Trophoblast cell (in vitro differentiated cells and primary cell): Measurements from ENCODE around the gene OR7A5.

ENCODE experiments used
- DNase-seq, 2 donors: peaks; one replicate each; pipeline ENCODE4 v3.0.0-alpha.2; 2016
- H2AFZ ChIP-seq: 2 replicates; pipeline ENCODE4 v1.6.1; 2013; ENCODE audit warnings: low read length, moderate library complexity, mild to moderate bottlenecking; ENCODE audit not compliant: insufficient read depth, poor library complexity
- H2AK5ac ChIP-seq: 2 replicates; pipeline ENCODE4 v1.6.1; 2013; ENCODE audit warnings: mild to moderate bottlenecking, low read length
- H2BK120ac ChIP-seq: 2 replicates; pipeline ENCODE4 v1.6.1; 2013; ENCODE audit warnings: low read length, mild to moderate bottlenecking, moderate library complexity; ENCODE audit not compliant: insufficient read depth, poor library complexity
- H2BK12ac ChIP-seq: 2 replicates; pipeline ENCODE4 v1.6.1; 2013; ENCODE audit warnings: mild to moderate bottlenecking, low read length, moderate library complexity
- H2BK5ac ChIP-seq: 2 replicates; pipeline ENCODE4 v1.6.1; 2013; ENCODE audit warnings: low read length, low read depth, moderate library complexity, mild to moderate bottlenecking; ENCODE audit not compliant: poor library complexity
- H3K14ac ChIP-seq: 2 replicates; pipeline ENCODE4 v1.6.1; 2013; ENCODE audit warnings: mild to moderate bottlenecking, low read length
- H3K18ac ChIP-seq: 2 replicates; pipeline ENCODE4 v1.6.1; 2013; ENCODE audit warnings: mild to moderate bottlenecking, low read length
- H3K23ac ChIP-seq: 2 replicates; pipeline ENCODE4 v1.6.1; 2013; ENCODE audit warnings: low read length
- H3K27ac ChIP-seq: 2 replicates; pipeline ENCODE4 v1.5.1; 2013; ENCODE audit warnings: low read depth, mild to moderate bottlenecking, inconsistent platforms, low read length, moderate library complexity
- H3K27me3 ChIP-seq: 2 replicates; pipeline ENCODE4 v1.6.1; 2013; ENCODE audit warnings: inconsistent platforms, mild to moderate bottlenecking, low read length, moderate library complexity; ENCODE audit not compliant: insufficient read depth
- H3K36me3 ChIP-seq, 2 experiments: 1 replicate in 1 of 2; 2 replicates in 1 of 2; pipeline ENCODE4 v1.6.1; 2013; ENCODE audit warnings: low read length in 2 of 2, mild to moderate bottlenecking in 2 of 2, moderate library complexity in 1 of 2; ENCODE audit not compliant: insufficient read depth in 2 of 2, control insufficient read depth in 1 of 2
- H3K4ac ChIP-seq: 2 replicates; pipeline ENCODE4 v1.6.1; 2013; ENCODE audit warnings: low read depth, mild to moderate bottlenecking, low read length, moderate library complexity
- H3K4me1 ChIP-seq, 2 experiments: 1 replicate in 1 of 2; 2 replicates in 1 of 2; pipeline ENCODE4 v1.6.1; 2013; ENCODE audit warnings: low read length in 2 of 2, mild to moderate bottlenecking in 2 of 2, moderate library complexity in 1 of 2; ENCODE audit not compliant: insufficient read depth in 2 of 2, control insufficient read depth in 1 of 2
- H3K4me2 ChIP-seq: 2 replicates; pipeline ENCODE4 v1.6.1; 2013; ENCODE audit warnings: inconsistent platforms, mild to moderate bottlenecking, low read length, moderate library complexity
- H3K4me3 ChIP-seq: 2 replicates; pipeline ENCODE4 v1.5.1; 2013; ENCODE audit warnings: mild to moderate bottlenecking, low read depth, low read length, inconsistent platforms
- H3K79me1 ChIP-seq: one replicate; pipeline ENCODE4 v1.6.1; 2013; ENCODE audit warnings: low read length
- H3K79me2 ChIP-seq: 2 replicates; pipeline ENCODE4 v1.6.1; 2013; ENCODE audit warnings: low read length, mild to moderate bottlenecking; ENCODE audit not compliant: control insufficient read depth, insufficient read depth, poor library complexity
- H3K9ac ChIP-seq: 2 replicates; pipeline ENCODE4 v1.6.1; 2013; ENCODE audit warnings: mild to moderate bottlenecking, low read length
- H3K9me3 ChIP-seq: 2 replicates; pipeline ENCODE4 v1.6.1; 2013; ENCODE audit warnings: low read depth, mild to moderate bottlenecking, control low read depth, inconsistent platforms, low read length; ENCODE audit not compliant: insufficient read depth
- H4K12ac ChIP-seq: 2 replicates; pipeline ENCODE4 v1.6.1; 2013; ENCODE audit warnings: low read depth, mild to moderate bottlenecking, low read length, moderate library complexity
- H4K8ac ChIP-seq: 2 replicates; pipeline ENCODE4 v1.6.1; 2013; ENCODE audit warnings: low read depth, mild to moderate bottlenecking, low read length, moderate library complexity
- H4K91ac ChIP-seq: one replicate; pipeline ENCODE4 v1.6.1; 2013; ENCODE audit warnings: low read depth, mild to moderate bottlenecking, low read length, moderate library complexity
- WGBS: extraction: QIAGEN DNeasy Blood & Tissue Kit; methylation state at CpG from one replicate; pipeline ENCODE4 v1.1.7; 2013; ENCODE audit warnings: missing lambda C conversion rate; ENCODE audit not compliant: insufficient read length, insufficient coverage; ENCODE audit errors: extremely low coverage; 5-methylcytosine and 5-hydroxymethylcytosine counted together

The OR7A5 gene

DNA sequence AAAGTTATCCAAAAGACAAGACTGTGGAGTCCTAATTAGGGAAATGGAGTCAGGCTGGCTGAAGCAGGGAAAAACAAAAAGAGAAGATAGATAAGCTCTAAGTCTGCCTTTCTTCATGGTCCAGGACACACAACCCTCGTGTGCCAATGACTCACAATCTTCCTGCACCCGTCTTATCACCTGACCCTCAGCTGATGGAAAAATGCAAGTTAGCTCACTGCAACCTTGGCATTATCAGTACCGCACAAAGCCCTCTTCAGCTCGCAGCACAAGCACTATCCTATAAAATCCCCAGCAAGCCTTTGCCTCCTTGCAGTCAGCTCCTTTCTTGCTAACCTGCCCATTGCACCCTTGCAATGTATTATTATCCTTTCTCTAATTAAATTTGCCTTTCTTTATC, 4.3 kb downstream of the OR7A5 start:
- Histone ChIP-seq H3K14ac (no peak overlapping the region), H2BK5ac (no peak overlapping the region), H3K23ac (no peak overlapping the region), H3K27me3 (no peaks in the 10 kb centered on the region), H3K4me3 (no peak overlapping the region), H4K8ac (no peak overlapping the region), H3K36me3 (no peaks in the 10 kb centered on the region), H3K79me1 (no peaks in the 10 kb centered on the region), H3K4ac (no peak overlapping the region), H2BK12ac (no peak overlapping the region), H3K27ac (no peak overlapping the region), H3K4me2 (no peak overlapping the region), H2AK5ac (no peak overlapping the region), H3K18ac (no peak overlapping the region), H4K91ac (no peak overlapping the region), H3K79me2 (no peaks in the 10 kb centered on the region), H2BK120ac (no peak overlapping the region), H3K4me1 (no peaks in the 10 kb centered on the region), H2AFZ (no peak overlapping the region), H4K12ac (no peak overlapping the region), H3K9ac (no peak overlapping the region), H3K9me3 (peaks cover 15% of the 10 kb centered on the region)
- no CpG with 5 or more reads among the region's 4 CpGs for WGBS
- peak in 1 of 2 donors; percentile 21 for DNase-seq

DNA sequence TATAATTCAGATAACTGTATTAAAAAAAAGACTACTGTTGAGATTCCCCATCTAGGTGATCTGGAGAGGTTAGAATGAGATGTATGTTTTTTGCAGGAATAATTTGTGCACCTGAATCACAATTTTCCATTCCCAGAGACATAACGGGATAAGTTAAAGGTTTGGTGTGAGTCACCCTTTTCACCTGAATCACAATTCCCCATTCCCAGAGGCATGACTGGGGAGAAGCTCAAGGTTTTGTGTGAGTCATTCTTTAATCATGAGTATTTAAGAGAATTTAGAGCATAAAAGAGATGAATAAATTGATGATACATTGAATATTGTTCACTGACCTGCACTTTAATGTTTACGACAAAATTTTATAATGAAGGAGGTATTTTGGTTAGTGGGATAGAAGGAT, 9.0 kb downstream of the OR7A5 start:
- no peak overlapping the region for H3K18ac ChIP-seq
- H4K91ac ChIP-seq: no peak overlapping the region
- H2BK12ac ChIP-seq: no peak overlapping the region
- H3K9me3 ChIP-seq: peaks cover 11% of the 10 kb centered on the region
- H4K12ac ChIP-seq: no peak overlapping the region
- no peak overlapping the region for H3K23ac ChIP-seq
- H3K4me3 ChIP-seq: no peak overlapping the region
- no peak for DNase-seq
- no peak overlapping the region for H2BK120ac ChIP-seq
- H3K4me1 ChIP-seq: no peaks in the 10 kb centered on the region
- H3K9ac ChIP-seq: no peak overlapping the region
- H3K79me2 ChIP-seq: no peaks in the 10 kb centered on the region
- no peak overlapping the region for H2BK5ac ChIP-seq
- no peak overlapping the region for H2AFZ ChIP-seq
- H3K4ac ChIP-seq: no peak overlapping the region
- no peak overlapping the region for H3K4me2 ChIP-seq
- H3K79me1 ChIP-seq: no peaks in the 10 kb centered on the region
- no peak overlapping the region for H2AK5ac ChIP-seq
- no peak overlapping the region for H4K8ac ChIP-seq
- H3K27me3 ChIP-seq: no peaks in the 10 kb centered on the region
- no peaks in the 10 kb centered on the region for H3K36me3 ChIP-seq
- no peak overlapping the region for H3K27ac ChIP-seq
- H3K14ac ChIP-seq: no peak overlapping the region
- WGBS: 100% methylated on average over 1 of the region's 2 CpGs

DNA sequence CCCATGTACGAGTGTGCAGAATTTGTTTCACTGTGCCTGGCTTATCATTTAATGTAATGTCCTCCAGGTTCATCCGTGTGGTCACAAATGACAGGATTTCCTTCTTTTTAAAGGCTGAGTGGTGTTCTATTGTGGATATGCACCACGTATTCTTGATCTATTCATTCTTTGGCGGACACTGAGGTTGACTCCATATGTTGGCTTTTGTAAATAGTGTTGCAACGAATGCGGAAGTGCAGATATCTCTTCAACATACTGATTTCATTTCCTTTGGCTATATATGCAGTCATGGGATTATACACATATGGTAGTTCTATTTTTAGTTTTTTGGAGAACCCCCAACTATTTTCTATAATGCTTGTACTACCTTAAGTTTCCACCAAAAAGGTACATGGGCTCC, 13.0 kb downstream of the OR7A5 start:
- H3K4me3 ChIP-seq: no peak overlapping the region
- H2BK120ac ChIP-seq: no peak overlapping the region
- H4K91ac ChIP-seq: no peak overlapping the region
- H3K9ac ChIP-seq: no peak overlapping the region
- no peak overlapping the region for H2BK5ac ChIP-seq
- H3K27ac ChIP-seq: no peak overlapping the region
- no peak overlapping the region for H3K23ac ChIP-seq
- no peak overlapping the region for H3K14ac ChIP-seq
- H3K4ac ChIP-seq: no peak overlapping the region
- H3K27me3 ChIP-seq: no peaks in the 10 kb centered on the region
- DNase-seq: no peak
- H4K12ac ChIP-seq: no peak overlapping the region
- no peaks in the 10 kb centered on the region for H3K79me2 ChIP-seq
- H3K18ac ChIP-seq: no peak overlapping the region
- WGBS: no CpG with 5 or more reads among the region's 6 CpGs
- peaks cover 5% of the 10 kb centered on the region for H3K9me3 ChIP-seq
- no peaks in the 10 kb centered on the region for H3K79me1 ChIP-seq
- no peak overlapping the region for H4K8ac ChIP-seq
- H2AK5ac ChIP-seq: no peak overlapping the region
- H3K4me2 ChIP-seq: no peak overlapping the region
- H3K4me1 ChIP-seq: no peaks in the 10 kb centered on the region
- no peak overlapping the region for H2BK12ac ChIP-seq
- no peaks in the 10 kb centered on the region for H3K36me3 ChIP-seq
- H2AFZ ChIP-seq: no peak overlapping the region

DNA sequence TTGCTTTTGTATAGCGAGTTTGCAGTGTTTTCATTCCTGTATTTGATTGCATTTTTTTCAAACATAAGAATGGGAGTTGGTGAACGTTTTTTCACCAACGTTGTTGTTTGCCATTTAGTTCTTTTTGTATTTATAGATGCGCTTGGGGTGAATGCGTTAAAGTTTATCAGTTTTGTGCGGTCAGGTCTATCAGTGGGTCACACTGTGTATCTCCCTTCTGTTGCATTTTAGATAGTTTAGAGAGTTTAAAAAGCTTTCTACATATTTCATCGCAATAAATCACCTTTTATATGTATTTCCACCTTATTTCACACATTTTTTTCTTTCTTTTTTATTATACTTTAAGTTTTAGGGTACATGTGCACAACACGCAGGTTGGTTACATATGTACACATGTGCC, 16.4 kb downstream of the OR7A5 start:
- Histone ChIP-seq H4K8ac (no peak overlapping the region), H3K36me3 (no peaks in the 10 kb centered on the region), H2AK5ac (no peak overlapping the region), H3K27ac (no peak overlapping the region), H2BK5ac (no peak overlapping the region), H3K79me1 (no peaks in the 10 kb centered on the region), H3K27me3 (no peaks in the 10 kb centered on the region), H3K4me1 (no peaks in the 10 kb centered on the region), H3K4me2 (no peak overlapping the region), H3K23ac (no peak overlapping the region), H4K91ac (no peak overlapping the region), H2AFZ (no peak overlapping the region), H2BK12ac (no peak overlapping the region), H2BK120ac (no peak overlapping the region), H3K14ac (no peak overlapping the region), H3K79me2 (no peaks in the 10 kb centered on the region), H3K4me3 (no peak overlapping the region), H3K4ac (no peak overlapping the region), H4K12ac (no peak overlapping the region), H3K9me3 (peaks cover 5% of the 10 kb centered on the region), H3K18ac (no peak overlapping the region), H3K9ac (no peak overlapping the region)
- no peak for DNase-seq
- 89% methylated on average over 1 of the region's 8 CpGs for WGBS
